Measurements from ENCODE around the gene SV2C.

The SV2C gene

DNA sequence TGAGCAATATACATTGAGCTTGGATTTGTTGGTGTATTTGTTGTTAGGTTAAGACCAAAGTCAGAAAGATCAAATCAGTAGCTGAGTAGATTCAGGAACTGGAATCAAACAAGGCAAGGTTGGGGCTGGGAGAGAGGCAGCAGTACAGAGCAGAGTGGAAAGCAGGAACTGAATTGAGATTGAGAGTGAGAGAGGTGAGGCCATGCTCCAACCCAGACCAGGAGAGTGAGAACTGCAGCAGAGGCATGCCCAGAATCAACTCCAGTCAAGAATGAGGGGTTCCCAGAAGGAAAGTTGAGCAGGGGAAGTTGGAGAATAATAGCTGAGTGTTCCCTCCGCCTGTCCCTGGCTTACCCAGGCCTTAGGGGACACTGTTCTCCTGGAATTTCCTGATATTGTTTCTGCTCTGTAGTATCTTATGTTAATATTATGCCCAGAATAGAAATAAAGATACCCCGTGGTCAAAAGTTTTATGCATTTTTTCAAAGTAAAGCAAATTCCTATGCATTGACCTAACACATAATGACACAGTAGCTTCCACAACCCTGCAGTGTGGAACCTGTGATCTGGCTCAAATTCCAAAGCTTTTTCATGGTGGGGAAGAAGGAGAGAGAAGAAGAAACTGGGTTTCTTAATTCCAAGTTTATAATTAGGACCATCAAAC, 82.7 kb downstream of the SV2C start:
- no peak for DNase-seq (ENCODE audit: low spot score)

- DNase-seq (ENCODE audit: low spot score): no peak
Measured at GRCh38 chr5:76166886-76167576, 83.8 kb downstream of the SV2C start.

GRCh38 chr5:76169146-76169905, 86.1 kb downstream of the SV2C start:
- no peak for DNase-seq (ENCODE audit: low spot score)

GRCh38 chr5:76174101-76174500, 90.9 kb downstream of the SV2C start:
- DNase-seq (ENCODE audit: low spot score): no peak

DNA sequence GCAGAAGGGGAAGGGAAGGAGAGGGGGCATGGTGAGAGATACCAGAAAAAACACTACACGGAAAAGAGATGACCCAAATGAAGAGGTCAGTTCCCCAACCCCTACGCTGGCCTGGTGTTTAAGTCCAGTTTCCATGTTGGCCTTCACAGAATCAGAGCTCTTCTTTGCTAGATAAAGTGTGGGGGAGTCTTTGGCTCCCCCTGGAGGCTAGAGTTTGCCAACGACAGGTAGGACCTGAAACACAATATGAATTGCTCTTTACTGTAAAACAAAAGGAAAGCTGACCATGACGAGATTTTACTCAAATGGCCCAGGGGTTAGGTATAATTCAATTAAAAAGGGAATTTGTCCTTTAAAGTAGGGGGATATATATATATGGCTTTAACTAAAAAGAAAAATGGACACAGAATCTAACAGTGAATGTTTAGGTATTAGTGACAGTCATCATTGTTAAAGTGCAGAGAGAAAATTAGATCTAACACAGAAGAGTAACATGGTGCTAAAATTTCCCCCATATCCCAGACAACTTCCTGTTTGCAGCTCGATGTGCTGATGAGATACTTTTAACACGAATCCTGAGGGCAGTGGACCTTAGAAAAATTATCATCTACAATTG, 92.0 kb downstream of the SV2C start:
- DNase-seq (ENCODE audit: low spot score): peak; percentile 54

GRCh38 chr5:76175821-76176403, 92.7 kb downstream of the SV2C start:
- no peak for DNase-seq (ENCODE audit: low spot score)

- DNase-seq (ENCODE audit: low spot score): no peak
Measured at GRCh38 chr5:76177978-76178377, 94.8 kb downstream of the SV2C start.

GRCh38 chr5:76178913-76179312, 95.7 kb downstream of the SV2C start:
- no peak for DNase-seq (ENCODE audit: low spot score)

GRCh38 chr5:76180814-76181805, 97.9 kb downstream of the SV2C start:
- no peak for DNase-seq (ENCODE audit: low spot score)

DNA sequence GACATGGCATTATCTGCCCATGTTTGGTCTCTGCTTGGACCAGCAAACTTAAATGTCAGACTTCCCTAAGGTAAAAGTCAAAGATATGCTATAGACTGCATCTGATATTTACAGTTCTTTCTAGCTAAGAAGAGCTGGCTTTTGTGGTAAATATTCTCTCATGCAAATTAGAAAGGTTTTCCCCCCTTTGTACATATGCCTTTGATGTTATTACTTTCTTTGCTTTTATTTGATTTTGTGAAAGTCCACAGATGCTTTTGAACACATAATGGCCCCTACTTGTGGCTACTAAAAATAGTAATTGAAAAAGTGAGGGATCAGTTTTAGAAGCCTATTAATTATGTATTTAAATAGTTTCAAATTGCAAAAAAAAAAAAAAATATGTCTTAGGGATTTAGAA, 104.2 kb downstream of the SV2C start:
- no peak for DNase-seq (ENCODE audit: low spot score)

DNA sequence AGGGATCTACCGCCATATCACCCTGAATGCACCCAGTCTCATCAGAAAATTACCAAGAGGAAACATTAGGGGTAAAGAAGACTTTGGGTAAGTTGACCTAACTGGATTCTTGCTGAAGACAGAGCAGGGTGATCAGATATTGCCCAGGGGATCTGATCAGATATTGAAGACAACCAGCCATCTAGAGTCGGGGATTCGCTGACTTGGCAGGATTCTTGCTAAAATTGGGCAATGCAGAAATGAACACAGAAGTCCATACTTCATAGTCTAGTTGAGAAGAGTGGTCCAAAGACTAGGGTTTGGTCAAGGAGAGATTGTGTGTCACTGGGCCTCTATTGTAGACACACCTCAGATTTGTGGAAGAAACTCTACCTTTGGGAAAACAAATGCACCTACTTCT, 107.2 kb downstream of the SV2C start:
- no peak for DNase-seq (ENCODE audit: low spot score)

DNA sequence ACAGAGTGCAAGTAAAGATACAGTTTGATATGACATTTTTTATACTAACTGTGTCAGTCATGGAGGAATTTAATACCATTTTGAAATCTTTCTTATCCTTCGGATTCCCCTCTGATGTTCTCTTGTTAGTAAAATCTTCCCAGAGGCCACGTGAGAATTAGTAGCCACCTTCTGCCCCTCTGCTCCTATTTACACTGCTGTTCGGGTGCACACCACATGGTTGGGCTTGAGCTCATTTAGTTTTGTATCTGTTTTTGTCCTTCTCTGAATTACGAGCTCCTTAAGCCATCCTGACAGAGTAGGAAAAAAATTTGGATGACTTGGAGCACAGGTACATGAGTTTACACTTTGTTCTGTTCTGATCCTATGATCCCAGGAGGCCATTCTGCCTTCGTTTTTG, 109.7 kb downstream of the SV2C start:
- no peak for DNase-seq (ENCODE audit: low spot score)

DNA sequence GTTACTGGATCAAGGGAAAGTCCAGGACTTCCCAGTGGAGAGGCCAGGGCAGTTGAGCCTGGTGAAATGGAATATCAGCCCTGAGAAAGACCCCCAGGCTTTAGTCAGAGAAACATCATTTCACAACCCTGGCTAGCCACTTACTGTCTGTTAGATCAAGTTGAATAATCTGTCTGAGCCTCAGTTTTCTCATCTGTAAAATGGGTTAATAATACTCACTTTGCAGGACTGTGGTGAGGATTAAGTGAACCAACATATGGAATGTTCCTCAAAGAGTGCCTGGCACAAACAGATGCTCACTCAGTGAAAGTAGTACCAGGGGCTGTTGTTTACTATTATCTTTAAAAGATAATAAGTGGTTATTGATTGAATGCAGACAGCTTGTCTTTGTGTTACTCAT, 110.5 kb downstream of the SV2C start:
- DNase-seq (ENCODE audit: low spot score): no peak

DNA sequence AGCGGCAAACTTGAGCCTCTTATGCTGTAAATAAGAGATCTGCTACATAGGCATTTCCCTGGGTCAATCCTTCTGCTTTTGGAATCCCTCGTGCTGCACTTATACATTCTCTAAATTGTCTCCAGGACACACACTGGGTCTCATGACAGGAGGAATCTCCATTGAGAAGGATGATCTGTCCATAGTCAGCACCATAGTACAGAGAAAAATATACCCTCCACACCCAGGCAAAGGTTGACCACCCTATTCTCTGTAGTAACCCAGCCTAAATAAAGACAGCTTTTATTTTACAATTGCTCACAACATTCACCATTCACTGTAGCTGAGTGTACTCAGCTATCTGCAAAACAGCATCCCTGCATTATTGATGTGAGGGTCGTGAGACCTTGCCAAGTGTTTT, 111.2 kb downstream of the SV2C start:
- no peak for DNase-seq (ENCODE audit: low spot score)

GRCh38 chr5:76196457-76196856, 113.3 kb downstream of the SV2C start:
- no peak for DNase-seq (ENCODE audit: low spot score)

DNA sequence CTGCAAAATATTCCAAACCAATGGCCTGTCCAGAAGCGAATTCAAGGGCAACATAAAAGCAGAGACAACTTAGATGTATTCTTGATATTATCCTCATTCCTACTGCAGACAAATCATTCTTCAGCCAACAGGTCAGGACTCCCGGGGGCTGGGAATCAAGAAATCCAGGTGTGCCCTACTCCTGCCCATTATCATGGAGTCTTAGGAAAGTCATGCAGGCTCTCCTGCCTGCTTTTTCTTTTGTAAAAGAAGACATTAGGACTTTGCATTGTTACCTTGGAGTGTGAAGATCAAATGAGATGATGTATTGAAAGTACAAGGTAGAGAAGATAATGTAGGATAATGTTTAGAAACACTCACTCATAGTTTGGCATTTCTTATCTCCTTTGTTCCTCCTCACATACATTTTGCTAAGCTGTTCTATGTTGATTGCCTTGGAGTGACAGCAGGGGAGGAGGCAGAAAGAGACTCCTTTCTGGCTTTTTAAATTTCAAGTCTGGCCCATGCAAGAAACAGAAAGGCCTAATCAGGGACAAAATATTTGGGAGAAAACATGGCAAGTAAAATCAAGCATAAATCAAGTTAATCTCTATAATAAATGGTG, 113.8 kb downstream of the SV2C start:
- no peak for DNase-seq (ENCODE audit: low spot score)

DNA sequence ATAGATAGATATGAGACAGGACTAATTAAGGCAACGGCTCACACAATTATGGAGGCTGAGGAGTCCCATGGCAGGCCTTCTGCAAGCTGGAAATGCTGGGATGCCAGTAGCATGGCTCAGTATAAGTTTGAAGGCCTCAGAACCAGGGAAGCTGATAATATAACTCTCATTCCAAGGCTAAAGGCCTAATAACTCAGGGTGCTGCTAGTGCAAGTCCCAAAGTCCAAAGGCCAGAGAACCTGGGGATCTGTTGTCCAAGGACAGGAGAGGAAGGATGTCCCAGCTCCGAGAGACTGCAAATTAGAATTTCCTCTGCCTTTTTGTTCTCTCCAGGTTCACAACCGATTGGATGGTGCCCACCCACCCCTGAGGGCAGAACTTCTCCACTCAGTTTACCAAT, 114.5 kb downstream of the SV2C start:
- DNase-seq (ENCODE audit: low spot score): no peak

- no peak for DNase-seq (ENCODE audit: low spot score)
Measured at GRCh38 chr5:76199336-76200318, 116.4 kb downstream of the SV2C start.

GRCh38 chr5:76202182-76202581, 119.0 kb downstream of the SV2C start:
- no peak for DNase-seq (ENCODE audit: low spot score)

DNA sequence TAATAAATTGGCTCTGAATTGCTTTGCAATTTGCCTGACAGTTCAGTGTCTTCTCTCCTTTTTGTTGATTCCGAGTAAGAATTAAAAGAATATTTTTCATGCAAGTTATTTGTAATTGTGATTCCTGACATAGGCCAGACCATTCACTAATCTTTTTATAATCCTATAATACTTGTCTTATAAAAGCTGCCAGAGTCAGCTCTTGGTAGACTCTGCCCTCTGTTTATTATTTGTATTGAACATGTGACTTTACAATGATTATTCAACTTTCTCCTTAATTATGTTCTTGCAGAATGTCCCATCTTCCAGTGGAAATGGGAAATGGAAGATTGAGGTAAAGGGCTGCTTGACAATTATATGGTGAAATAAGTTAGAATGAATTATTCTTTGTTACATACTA, 121.0 kb downstream of the SV2C start:
- no peak for DNase-seq (ENCODE audit: low spot score)
